ENCODE data around the gene MRPL24. TPM values are rescaled to one million over a fixed set of nuclear protein-coding genes. Genes with fewer than 3 reads are reported as not detected.

Gene MRPL24
- total and polyA plus RNA-seq, 9 of the 15 experiments (the other 6 are each of a cell fraction or from before 2014, with no cell fraction given) = 74.3 to 267 (median 113) TPM

DNA sequence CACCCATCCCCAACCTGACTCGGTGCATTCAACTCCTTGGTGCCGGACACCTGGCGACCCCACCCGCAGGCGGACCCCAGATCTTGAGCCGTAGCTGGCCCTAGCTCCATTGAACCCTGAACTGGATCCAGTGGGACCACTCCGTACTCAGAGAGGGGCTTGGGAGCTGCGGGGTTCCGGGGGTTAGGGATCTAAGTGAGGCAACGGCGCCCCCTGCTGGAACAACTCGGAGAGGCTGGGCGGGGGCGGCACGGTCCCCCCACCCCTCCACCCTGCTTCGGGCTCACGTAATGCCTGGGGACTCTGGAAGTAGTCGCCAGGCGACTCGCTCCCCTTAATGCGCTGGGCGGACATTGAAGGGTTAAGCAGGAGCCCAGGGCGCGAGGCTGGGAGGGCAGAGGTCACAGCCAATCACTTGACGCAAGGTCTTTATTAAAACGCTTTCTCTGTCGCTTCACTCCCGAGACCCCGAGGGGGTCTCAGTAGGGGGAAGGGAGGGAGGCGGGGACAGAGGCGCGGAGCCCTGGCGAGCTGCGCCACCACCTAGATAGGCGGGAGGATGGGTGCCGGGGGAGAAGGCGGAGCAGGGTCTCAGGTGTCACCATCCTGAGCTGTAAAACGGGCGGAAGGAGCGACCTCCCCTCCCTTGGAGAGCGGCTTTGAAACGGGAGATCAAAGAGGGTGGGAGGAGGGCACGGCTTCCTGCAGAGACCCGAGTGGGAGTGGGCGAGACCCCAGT, 34.8 kb downstream of the MRPL24 start:
- peak; percentile 91 for ATAC-seq
- Histone ChIP-seq H3K4me1 (replicated peaks in 1 of 2; ENCODE audit: control insufficient read depth in 2 of 2, insufficient read depth in 2 of 2, low read length in 2 of 2) (peaks cover 11 to 30% of the 10 kb centered on the region in 2 experiments; a peak in 4 of 5 replicates), H3K9me3 (replicated peaks; ENCODE audit: control insufficient read depth, insufficient read depth, low read depth, low read length) (no peaks in the 10 kb centered on the region), H3K36me3 (ENCODE audit: control insufficient read depth, insufficient read depth, low read length) (no peaks in the 10 kb centered on the region), H4K20me1 (replicated peaks; ENCODE audit: control insufficient read depth, insufficient read depth, low read length) (no peaks in the 10 kb centered on the region), H2AFZ (ENCODE audit: low read depth, low read length) (peak overlapping the region; percentile 99), H3K27me3 (ENCODE audit: control insufficient read depth in 2 of 2, insufficient read depth in 2 of 2, low read length in 2 of 2) (no peaks in the 10 kb centered on the region), H3K4me2 (ENCODE audit: insufficient read depth, low read length) (peak overlapping the region; percentile 87), H3K27ac (ENCODE audit: extremely low read depth, low read depth, low read length) (peak overlapping the region; percentile 44; the same call in 2 of the 3 replicates), H3K9me1 (ENCODE audit: control insufficient read depth, insufficient read depth, low read length) (no peaks in the 10 kb centered on the region), H3K9ac (ENCODE audit: insufficient read depth in 1 of 2, low read depth in 2 of 2, low read length in 2 of 2) (peak overlapping the region; percentile 64 to 87), H3K79me2 (ENCODE audit: control insufficient read depth, insufficient read depth, low read length) (no peaks in the 10 kb centered on the region), H3K4me3 (peak overlapping the region; percentile 47)
- FAIRE-seq = peak; percentile 23
- 5% methylated on average over 42 of the region's 45 CpGs for WGBS (ENCODE audit: insufficient coverage, low coverage, missing lambda C conversion rate)
- in situ Hi-C loops (cut with MboI) = no loop called here
- CTCF ChIA-PET (ENCODE audit: low intra/inter-chr PET ratio) = interaction anchor here (0.5 to 4.4 kb wide), 8 partner anchors 13 to 80 kb away, joined by 3 to 64 read pairs (median 4); no protein-coding TSS in a partner anchor
- peak; percentile 86 to 96 (median 94) for DNase-seq (ENCODE audit: extremely low read depth in 1 of 4, low spot score in 3 of 4)
- POLR2A ChIA-PET = interaction anchor here (0.6 to 3.0 kb wide), 10 partner anchors 11 to 1571 kb away, joined by 3 to 21 read pairs (median 4); partner anchors contain the start of gene METTL25B
- BruUV-seq (replicated peaks) = no TSS peak
- intact Hi-C loops (cut with micrococcal nuclease) = loop anchor here (1.0 kb wide), 2 partner anchors 17 to 20 kb away; no protein-coding TSS in a partner anchor
- TF ChIP-seq ZNF133 (CRISPR knock-in tag; IDR thresholded peaks at IDR 0.05) (no peak), MBD2 (IDR thresholded peaks at IDR 0.05; ENCODE audit: borderline replicate concordance, low read depth) (no peak), HLTF (IDR thresholded peaks at IDR 0.05) (0 out of 2 replicates have a peak, but pooled peaks have one; percentile 72), GABPB1 (CRISPR knock-in tag; IDR thresholded peaks at IDR 0.05) (peak; percentile 73), STAG1 (CRISPR knock-in tag; IDR thresholded peaks at IDR 0.05; ENCODE audit: borderline replicate concordance) (peak; percentile 38), SMARCE1 (IDR thresholded peaks at IDR 0.05) (peak; percentile 52; the same call in 1 of the 2 replicates), POLR3G (IDR thresholded peaks at IDR 0.05; ENCODE audit: extremely low read depth, insufficient read length, insufficient replicate concordance) (no peak), RBFOX2 (IDR thresholded peaks at IDR 0.05; ENCODE audit: low read depth, low read length) (peak; percentile 72), HDAC1 (IDR thresholded peaks at IDR 0.05) (peak in 1 of 2 experiments; percentile 61; a peak in 2 of 4 replicates), NFRKB (IDR thresholded peaks at IDR 0.05; ENCODE audit: low read depth) (peak; percentile 28; the same call in 1 of the 2 replicates), ETV5 (CRISPR knock-in tag; IDR thresholded peaks at IDR 0.05; ENCODE audit: low read depth) (0 out of 2 replicates have a peak, but pooled peaks have one; percentile 32)
- TF ChIP-seq, protein P1, sequence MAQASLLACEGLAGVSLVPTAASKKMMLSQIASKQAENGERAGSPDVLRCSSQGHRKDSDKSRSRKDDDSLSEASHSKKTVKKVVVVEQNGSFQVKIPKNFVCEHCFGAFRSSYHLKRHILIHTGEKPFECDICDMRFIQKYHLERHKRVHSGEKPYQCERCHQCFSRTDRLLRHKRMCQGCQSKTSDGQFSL (CRISPR knock-in tag; IDR thresholded peaks at IDR 0.05) = peak; percentile 89; the same call in 1 of the 2 replicates
- TF ChIP-seq, protein P1 (tag; IDR thresholded peaks at IDR 0.05) = peak in 1 of 2 experiments; percentile 79; a peak in 1 of 4 replicates
- TF ChIP-seq, protein P2, sequence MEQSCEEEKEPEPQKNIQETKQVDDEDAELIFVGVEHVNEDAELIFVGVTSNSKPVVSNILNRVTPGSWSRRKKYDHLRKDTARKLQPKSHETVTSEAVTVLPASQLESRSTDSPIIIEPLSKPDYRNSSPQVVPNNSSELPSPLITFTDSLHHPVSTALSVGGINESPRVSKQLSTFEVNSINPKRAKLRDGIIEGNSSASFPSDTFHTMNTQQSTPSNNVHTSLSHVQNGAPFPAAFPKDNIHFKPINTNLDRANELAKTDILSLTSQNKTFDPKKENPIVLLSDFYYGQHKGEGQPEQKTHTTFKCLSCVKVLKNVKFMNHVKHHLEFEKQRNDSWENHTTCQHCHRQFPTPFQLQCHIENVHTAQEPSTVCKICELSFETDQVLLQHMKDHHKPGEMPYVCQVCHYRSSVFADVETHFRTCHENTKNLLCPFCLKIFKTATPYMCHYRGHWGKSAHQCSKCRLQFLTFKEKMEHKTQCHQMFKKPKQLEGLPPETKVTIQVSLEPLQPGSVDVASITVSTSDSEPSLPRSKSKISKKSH (CRISPR knock-in tag; IDR thresholded peaks at IDR 0.05) = no peak
- TF ChIP-seq, protein P3, sequence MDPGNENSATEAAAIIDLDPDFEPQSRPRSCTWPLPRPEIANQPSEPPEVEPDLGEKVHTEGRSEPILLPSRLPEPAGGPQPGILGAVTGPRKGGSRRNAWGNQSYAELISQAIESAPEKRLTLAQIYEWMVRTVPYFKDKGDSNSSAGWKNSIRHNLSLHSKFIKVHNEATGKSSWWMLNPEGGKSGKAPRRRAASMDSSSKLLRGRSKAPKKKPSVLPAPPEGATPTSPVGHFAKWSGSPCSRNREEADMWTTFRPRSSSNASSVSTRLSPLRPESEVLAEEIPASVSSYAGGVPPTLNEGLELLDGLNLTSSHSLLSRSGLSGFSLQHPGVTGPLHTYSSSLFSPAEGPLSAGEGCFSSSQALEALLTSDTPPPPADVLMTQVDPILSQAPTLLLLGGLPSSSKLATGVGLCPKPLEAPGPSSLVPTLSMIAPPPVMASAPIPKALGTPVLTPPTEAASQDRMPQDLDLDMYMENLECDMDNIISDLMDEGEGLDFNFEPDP (CRISPR knock-in tag; IDR thresholded peaks at IDR 0.05) = no peak
